ENCODE data around the gene REN. TPM values are rescaled to one million over a fixed set of nuclear protein-coding genes. Genes with fewer than 3 reads are reported as not detected.

Gene REN
- total RNA-seq, 3 donors from 2014 or later (not counting 1 experiment from before 2014, with no cell fraction given): not detected

DNA sequence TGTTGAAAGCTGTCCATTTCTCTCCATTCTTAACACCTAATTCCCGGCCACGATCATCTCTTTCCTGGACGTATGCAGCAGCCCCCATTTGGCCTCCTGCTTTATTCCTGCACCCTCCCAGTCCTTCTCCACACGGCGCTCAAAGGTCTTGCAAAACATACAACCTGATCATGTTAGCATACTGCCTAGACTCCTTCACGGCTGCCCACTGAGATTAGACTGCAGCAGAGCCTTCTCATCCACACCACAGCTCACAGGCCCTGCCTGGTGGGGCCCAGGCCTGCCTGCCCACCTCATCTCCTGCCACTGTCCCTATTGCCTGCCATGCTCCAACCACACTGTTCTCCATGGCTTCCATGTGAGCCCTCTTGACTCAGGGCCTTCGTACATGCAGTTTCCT is 44.9 kb upstream of the REN start:
- no peak overlapping the region for H3K4me3 Mint-ChIP-seq

DNA sequence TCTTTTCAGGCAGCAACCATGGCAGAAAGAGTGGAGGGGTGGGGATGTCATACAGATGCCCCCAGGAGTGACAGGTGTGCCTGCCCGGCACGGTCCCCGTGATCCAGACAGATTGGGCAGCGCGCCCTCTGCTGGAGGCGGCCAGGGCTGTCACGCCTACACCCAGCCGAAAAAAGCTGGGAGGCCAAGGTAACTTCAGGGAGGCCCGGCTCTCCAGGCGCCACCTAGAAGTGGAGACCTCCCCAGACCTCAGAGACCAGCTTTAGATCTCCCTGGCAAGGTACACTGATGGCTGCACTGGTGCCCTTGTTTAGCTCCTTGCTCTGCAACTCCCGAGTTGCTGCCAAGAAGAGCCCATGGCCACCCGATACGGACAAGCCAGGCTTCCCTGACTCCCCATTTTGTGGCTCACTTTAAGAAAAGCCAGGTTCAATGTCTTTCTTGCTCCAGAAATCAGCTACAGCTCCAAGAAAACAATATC is 41.0 kb upstream of the REN start:
- H3K4me1 ChIP-seq (ENCODE audit: control insufficient read depth, insufficient read depth, low read length): peaks cover 4% of the 10 kb centered on the region
- WGBS (ENCODE audit: insufficient coverage): 24% methylated on average over 13 of the region's 13 CpGs
- H3K27me3 Mint-ChIP-seq (ENCODE audit: low read depth in 2 of 2): peaks cover 30 to 48% of the 10 kb centered on the region in 2 donors
- no peaks in the 10 kb centered on the region for H3K36me3 Mint-ChIP-seq
- no peak overlapping the region for H3K27ac Mint-ChIP-seq
- DNase-seq (peak; percentile 71 to 80), ATAC-seq (peak; percentile 84 to 98 (median 95))
- intact Hi-C loops (cut with micrococcal nuclease): loop anchor here (1.0 kb wide), 2 partner anchors 45 to 346 kb away; partner anchors contain the start of gene SNRPE
- H3K27ac ChIP-seq (ENCODE audit: low read length): no peak overlapping the region
- no peaks in the 10 kb centered on the region for H3K36me3 ChIP-seq (ENCODE audit: control insufficient read depth, insufficient read depth, low read length)
- H3K4me3 ChIP-seq (ENCODE audit: low read length): no peak overlapping the region
- no peak overlapping the region for H3K4me3 Mint-ChIP-seq
- no peaks in the 10 kb centered on the region for H3K4me1 Mint-ChIP-seq
- no peaks in the 10 kb centered on the region for H3K9me3 ChIP-seq (ENCODE audit: control insufficient read depth, insufficient read depth, low read length)
- H3K27me3 ChIP-seq (ENCODE audit: control insufficient read depth, insufficient read depth, low read length): peaks cover 2% of the 10 kb centered on the region
- H3K9me3 Mint-ChIP-seq: no peaks in the 10 kb centered on the region
- TF ChIP-seq, protein P1, sequence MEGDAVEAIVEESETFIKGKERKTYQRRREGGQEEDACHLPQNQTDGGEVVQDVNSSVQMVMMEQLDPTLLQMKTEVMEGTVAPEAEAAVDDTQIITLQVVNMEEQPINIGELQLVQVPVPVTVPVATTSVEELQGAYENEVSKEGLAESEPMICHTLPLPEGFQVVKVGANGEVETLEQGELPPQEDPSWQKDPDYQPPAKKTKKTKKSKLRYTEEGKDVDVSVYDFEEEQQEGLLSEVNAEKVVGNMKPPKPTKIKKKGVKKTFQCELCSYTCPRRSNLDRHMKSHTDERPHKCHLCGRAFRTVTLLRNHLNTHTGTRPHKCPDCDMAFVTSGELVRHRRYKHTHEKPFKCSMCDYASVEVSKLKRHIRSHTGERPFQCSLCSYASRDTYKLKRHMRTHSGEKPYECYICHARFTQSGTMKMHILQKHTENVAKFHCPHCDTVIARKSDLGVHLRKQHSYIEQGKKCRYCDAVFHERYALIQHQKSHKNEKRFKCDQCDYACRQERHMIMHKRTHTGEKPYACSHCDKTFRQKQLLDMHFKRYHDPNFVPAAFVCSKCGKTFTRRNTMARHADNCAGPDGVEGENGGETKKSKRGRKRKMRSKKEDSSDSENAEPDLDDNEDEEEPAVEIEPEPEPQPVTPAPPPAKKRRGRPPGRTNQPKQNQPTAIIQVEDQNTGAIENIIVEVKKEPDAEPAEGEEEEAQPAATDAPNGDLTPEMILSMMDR (IDR thresholded peaks at IDR 0.05): peak; percentile 94

More for the DNA sequence above, 44.9 kb upstream of the REN start:
- Mint-ChIP-seq H3K4me1 (peaks cover 4 to 9% of the 10 kb centered on the region in 2 donors), H3K9me3 (no peaks in the 10 kb centered on the region), H3K36me3 (no peaks in the 10 kb centered on the region), H3K27ac (no peak overlapping the region), H3K27me3 (ENCODE audit: low read depth in 2 of 2) (peaks cover 9 to 16% of the 10 kb centered on the region in 2 donors)
- H3K27ac ChIP-seq (ENCODE audit: low read length): no peak overlapping the region
- no peak overlapping the region for H3K4me3 ChIP-seq (ENCODE audit: low read length)
- peaks cover under 1% of the 10 kb centered on the region for H3K27me3 ChIP-seq (ENCODE audit: control insufficient read depth, insufficient read depth, low read length)
- ATAC-seq (no peak), DNase-seq (no peak)
- no peaks in the 10 kb centered on the region for H3K36me3 ChIP-seq (ENCODE audit: control insufficient read depth, insufficient read depth, low read length)
- no peaks in the 10 kb centered on the region for H3K9me3 ChIP-seq (ENCODE audit: control insufficient read depth, insufficient read depth, low read length)
- H3K4me1 ChIP-seq (ENCODE audit: control insufficient read depth, insufficient read depth, low read length): peaks cover 13% of the 10 kb centered on the region
- intact Hi-C loops (cut with micrococcal nuclease): no loop called here
- TF ChIP-seq, protein P1 (IDR thresholded peaks at IDR 0.05): no peak
- 93% methylated on average over 7 of the region's 7 CpGs for WGBS (ENCODE audit: insufficient coverage)

- peaks cover 31 to 48% of the 10 kb centered on the region in 2 donors for H3K27me3 Mint-ChIP-seq (ENCODE audit: low read depth in 2 of 2)
- H3K36me3 Mint-ChIP-seq: no peaks in the 10 kb centered on the region
- intact Hi-C loops (cut with micrococcal nuclease): no loop called here
Measured at GRCh38 chr1:204206121-204206520, 40.0 kb upstream of the REN start.

More at GRCh38 chr1:204206121-204206520, 40.0 kb upstream of the REN start:
- H3K36me3 ChIP-seq (ENCODE audit: control insufficient read depth, insufficient read depth, low read length): no peaks in the 10 kb centered on the region
- H3K9me3 ChIP-seq (ENCODE audit: control insufficient read depth, insufficient read depth, low read length): no peaks in the 10 kb centered on the region
- H3K4me1 ChIP-seq (ENCODE audit: control insufficient read depth, insufficient read depth, low read length): peaks cover 4% of the 10 kb centered on the region
- ATAC-seq (no peak), DNase-seq (no peak)
- H3K27ac Mint-ChIP-seq: no peak overlapping the region
- 40% methylated on average over 1 of the region's 2 CpGs for WGBS (ENCODE audit: insufficient coverage)
- H3K27ac ChIP-seq (ENCODE audit: low read length): no peak overlapping the region
- TF ChIP-seq, protein P1 (IDR thresholded peaks at IDR 0.05): no peak
- no peaks in the 10 kb centered on the region for H3K4me1 Mint-ChIP-seq
- peaks cover 2% of the 10 kb centered on the region for H3K27me3 ChIP-seq (ENCODE audit: control insufficient read depth, insufficient read depth, low read length)
- no peak overlapping the region for H3K4me3 Mint-ChIP-seq
- H3K9me3 Mint-ChIP-seq: no peaks in the 10 kb centered on the region
- H3K4me3 ChIP-seq (ENCODE audit: low read length): no peak overlapping the region
